ENCODE results near the gene BRINP1.

The BRINP1 gene

GRCh38 chr9:119164716-119165115 is 204.5 kb downstream of the BRINP1 start:
- Histone ChIP-seq H3K9me2 (replicated peaks; ENCODE audit: low read depth, low read length) (no peaks in the 10 kb centered on the region), H3K4me1 (ENCODE audit: insufficient read depth, low read length, poor library complexity, severe bottlenecking) (no peaks in the 10 kb centered on the region), H3K79me2 (ENCODE audit: insufficient read depth, low read length) (no peaks in the 10 kb centered on the region), H3K4me3 (ENCODE audit: low read length, poor library complexity, severe bottlenecking) (no peak overlapping the region), H3K36me3 (ENCODE audit: insufficient read depth, low read length) (no peaks in the 10 kb centered on the region), H2AFZ (ENCODE audit: low read length) (no peak overlapping the region), H3K9ac (ENCODE audit: low read depth, low read length, poor library complexity, severe bottlenecking) (no peak overlapping the region), H3F3A (ENCODE audit: low read depth) (no peaks in the 10 kb centered on the region), H3K27me3 (ENCODE audit: insufficient read depth, low read length, poor library complexity, severe bottlenecking) (no peaks in the 10 kb centered on the region), H3K9me3 (ENCODE audit: insufficient read depth, low read depth, low read length) (no peaks in the 10 kb centered on the region; the same call in 1 of the 2 replicates), H3K4me2 (ENCODE audit: low read depth, low read length, poor library complexity, severe bottlenecking) (no peak overlapping the region), H4K20me1 (ENCODE audit: insufficient read depth, low read length, poor library complexity, severe bottlenecking) (no peaks in the 10 kb centered on the region)
- TF ChIP-seq, protein P1, sequence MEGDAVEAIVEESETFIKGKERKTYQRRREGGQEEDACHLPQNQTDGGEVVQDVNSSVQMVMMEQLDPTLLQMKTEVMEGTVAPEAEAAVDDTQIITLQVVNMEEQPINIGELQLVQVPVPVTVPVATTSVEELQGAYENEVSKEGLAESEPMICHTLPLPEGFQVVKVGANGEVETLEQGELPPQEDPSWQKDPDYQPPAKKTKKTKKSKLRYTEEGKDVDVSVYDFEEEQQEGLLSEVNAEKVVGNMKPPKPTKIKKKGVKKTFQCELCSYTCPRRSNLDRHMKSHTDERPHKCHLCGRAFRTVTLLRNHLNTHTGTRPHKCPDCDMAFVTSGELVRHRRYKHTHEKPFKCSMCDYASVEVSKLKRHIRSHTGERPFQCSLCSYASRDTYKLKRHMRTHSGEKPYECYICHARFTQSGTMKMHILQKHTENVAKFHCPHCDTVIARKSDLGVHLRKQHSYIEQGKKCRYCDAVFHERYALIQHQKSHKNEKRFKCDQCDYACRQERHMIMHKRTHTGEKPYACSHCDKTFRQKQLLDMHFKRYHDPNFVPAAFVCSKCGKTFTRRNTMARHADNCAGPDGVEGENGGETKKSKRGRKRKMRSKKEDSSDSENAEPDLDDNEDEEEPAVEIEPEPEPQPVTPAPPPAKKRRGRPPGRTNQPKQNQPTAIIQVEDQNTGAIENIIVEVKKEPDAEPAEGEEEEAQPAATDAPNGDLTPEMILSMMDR (conservative IDR thresholded peaks at IDR 0.05; ENCODE audit: low read length) = no peak
- no peak for TF ChIP-seq EZH2phosphoT487 (IDR thresholded peaks at IDR 0.05; ENCODE audit: borderline replicate concordance)

- no peaks in the 10 kb centered on the region for H3F3A ChIP-seq (ENCODE audit: low read depth)
- no peak overlapping the region for H2AFZ ChIP-seq (ENCODE audit: low read length)
- no peak overlapping the region for H3K4me2 ChIP-seq (ENCODE audit: low read depth, low read length, poor library complexity, severe bottlenecking)
- H4K20me1 ChIP-seq (ENCODE audit: insufficient read depth, low read length, poor library complexity, severe bottlenecking) = no peaks in the 10 kb centered on the region
- H3K4me3 ChIP-seq (ENCODE audit: low read length, poor library complexity, severe bottlenecking) = no peak overlapping the region
- TF ChIP-seq EZH2phosphoT487 (IDR thresholded peaks at IDR 0.05; ENCODE audit: borderline replicate concordance) = no peak
- TF ChIP-seq, protein P1 (conservative IDR thresholded peaks at IDR 0.05; ENCODE audit: low read length) = no peak
- no peak overlapping the region for H3K9ac ChIP-seq (ENCODE audit: low read depth, low read length, poor library complexity, severe bottlenecking)
- H3K4me1 ChIP-seq (ENCODE audit: insufficient read depth, low read length, poor library complexity, severe bottlenecking) = no peaks in the 10 kb centered on the region
- no peaks in the 10 kb centered on the region for H3K9me3 ChIP-seq (ENCODE audit: insufficient read depth, low read depth, low read length)
- no peaks in the 10 kb centered on the region for H3K79me2 ChIP-seq (ENCODE audit: insufficient read depth, low read length)
- H3K27me3 ChIP-seq (ENCODE audit: insufficient read depth, low read length, poor library complexity, severe bottlenecking) = no peaks in the 10 kb centered on the region
- no peaks in the 10 kb centered on the region for H3K36me3 ChIP-seq (ENCODE audit: insufficient read depth, low read length)
- H3K9me2 ChIP-seq (replicated peaks; ENCODE audit: low read depth, low read length) = no peaks in the 10 kb centered on the region
Measured at GRCh38 chr9:119160551-119160950, 208.7 kb downstream of the BRINP1 start.

- no peaks in the 10 kb centered on the region for H3K9me2 ChIP-seq (replicated peaks; ENCODE audit: low read depth, low read length)
- H3K79me2 ChIP-seq (ENCODE audit: insufficient read depth, low read length) = no peaks in the 10 kb centered on the region
- H3K4me3 ChIP-seq (ENCODE audit: low read length, poor library complexity, severe bottlenecking) = no peak overlapping the region
- H4K20me1 ChIP-seq (ENCODE audit: insufficient read depth, low read length, poor library complexity, severe bottlenecking) = no peaks in the 10 kb centered on the region
- H3K9me3 ChIP-seq (ENCODE audit: insufficient read depth, low read depth, low read length) = peaks cover 2% of the 10 kb centered on the region; the same call in 1 of the 2 replicates
- H3F3A ChIP-seq (ENCODE audit: low read depth) = no peaks in the 10 kb centered on the region
- H3K9ac ChIP-seq (ENCODE audit: low read depth, low read length, poor library complexity, severe bottlenecking) = no peak overlapping the region
- no peak overlapping the region for H2AFZ ChIP-seq (ENCODE audit: low read length)
- H3K4me1 ChIP-seq (ENCODE audit: insufficient read depth, low read length, poor library complexity, severe bottlenecking) = no peaks in the 10 kb centered on the region
- no peak overlapping the region for H3K4me2 ChIP-seq (ENCODE audit: low read depth, low read length, poor library complexity, severe bottlenecking)
- TF ChIP-seq EZH2phosphoT487 (IDR thresholded peaks at IDR 0.05; ENCODE audit: borderline replicate concordance) = no peak
- TF ChIP-seq, protein P1 (conservative IDR thresholded peaks at IDR 0.05; ENCODE audit: low read length) = no peak
- no peaks in the 10 kb centered on the region for H3K27me3 ChIP-seq (ENCODE audit: insufficient read depth, low read length, poor library complexity, severe bottlenecking)
- no peaks in the 10 kb centered on the region for H3K36me3 ChIP-seq (ENCODE audit: insufficient read depth, low read length)
Measured at GRCh38 chr9:119159386-119159785, 209.8 kb downstream of the BRINP1 start.
